ENCODE measurements around the gene OR10J1.
"Not testable (repeated sequence)": the region's sequence is repeated elsewhere in the genome, so short reads cannot be mapped to it uniquely, and the experiment has no call there.

OR10J1 gene

GRCh38 chr1:159443066-159443750, 3.7 kb downstream of the OR10J1 start:
- ChIA-PET CTCF (no interaction called here), POLR2A (no interaction called here)
- DNase-seq (ENCODE audit: extremely low spot score), result no peak
- no peak for TF ChIP-seq CTBP1 (IDR thresholded peaks at IDR 0.05; ENCODE audit: borderline replicate concordance)
- TF ChIP-seq FOXM1 (IDR thresholded peaks at IDR 0.05; ENCODE audit: borderline replicate concordance), result no peak
- TF ChIP-seq ZNF384 (IDR thresholded peaks at IDR 0.05), result no peak
- TF ChIP-seq NFRKB (IDR thresholded peaks at IDR 0.05), result no peak
- TF ChIP-seq HDGF (IDR thresholded peaks at IDR 0.05; ENCODE audit: borderline replicate concordance), result no peak
- TF ChIP-seq, protein P1, sequence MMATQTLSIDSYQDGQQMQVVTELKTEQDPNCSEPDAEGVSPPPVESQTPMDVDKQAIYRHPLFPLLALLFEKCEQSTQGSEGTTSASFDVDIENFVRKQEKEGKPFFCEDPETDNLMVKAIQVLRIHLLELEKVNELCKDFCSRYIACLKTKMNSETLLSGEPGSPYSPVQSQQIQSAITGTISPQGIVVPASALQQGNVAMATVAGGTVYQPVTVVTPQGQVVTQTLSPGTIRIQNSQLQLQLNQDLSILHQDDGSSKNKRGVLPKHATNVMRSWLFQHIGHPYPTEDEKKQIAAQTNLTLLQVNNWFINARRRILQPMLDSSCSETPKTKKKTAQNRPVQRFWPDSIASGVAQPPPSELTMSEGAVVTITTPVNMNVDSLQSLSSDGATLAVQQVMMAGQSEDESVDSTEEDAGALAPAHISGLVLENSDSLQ (IDR thresholded peaks at IDR 0.05), result no peak
- no peak for TF ChIP-seq FOXA1 (IDR thresholded peaks at IDR 0.05)
- no peak for TF ChIP-seq SP1 (IDR thresholded peaks at IDR 0.05)
- TF ChIP-seq SUZ12 (IDR thresholded peaks at IDR 0.05), result no peak
- TF ChIP-seq L3MBTL2 (conservative IDR thresholded peaks at IDR 0.05), result no peak
- TF ChIP-seq FOXK2 (IDR thresholded peaks at IDR 0.05), result no peak

- ChIA-PET POLR2A (no interaction called here), CTCF (no interaction called here)
- DNase-seq (ENCODE audit: extremely low spot score), result no peak
- TF ChIP-seq ARNT (IDR thresholded peaks at IDR 0.05), result no peak
- no peak for TF ChIP-seq HDGF (IDR thresholded peaks at IDR 0.05; ENCODE audit: borderline replicate concordance)
Observed at GRCh38 chr1:159444511-159444910, 5.0 kb downstream of the OR10J1 start.

- no peak for TF ChIP-seq TARDBP (IDR thresholded peaks at IDR 0.05)
- no peak for TF ChIP-seq BHLHE40 (IDR thresholded peaks at IDR 0.05; ENCODE audit: borderline replicate concordance)
- no peak for TF ChIP-seq CTBP1 (IDR thresholded peaks at IDR 0.05; ENCODE audit: borderline replicate concordance)
- TF ChIP-seq, protein P1 (IDR thresholded peaks at IDR 0.05), result no peak
- TF ChIP-seq ELF4 (IDR thresholded peaks at IDR 0.05), result no peak
- TF ChIP-seq SUZ12 (IDR thresholded peaks at IDR 0.05), result no peak
- TF ChIP-seq L3MBTL2 (conservative IDR thresholded peaks at IDR 0.05), result no peak
- no peak for TF ChIP-seq NFRKB (IDR thresholded peaks at IDR 0.05)
- TF ChIP-seq FOXK2 (IDR thresholded peaks at IDR 0.05), result no peak
- TF ChIP-seq SP1 (IDR thresholded peaks at IDR 0.05), result no peak
- TF ChIP-seq ARNT (IDR thresholded peaks at IDR 0.05), result no peak
- no peak for TF ChIP-seq FOXA1 (IDR thresholded peaks at IDR 0.05)
- no peak for TF ChIP-seq HDGF (IDR thresholded peaks at IDR 0.05; ENCODE audit: borderline replicate concordance)
- no peak for TF ChIP-seq LEF1 (IDR thresholded peaks at IDR 0.05; ENCODE audit: borderline replicate concordance)
- ChIA-PET CTCF (no interaction called here), POLR2A (no interaction called here)
- DNase-seq (ENCODE audit: extremely low spot score), result no peak
Observed at GRCh38 chr1:159448181-159448580, 8.7 kb downstream of the OR10J1 start.

DNA sequence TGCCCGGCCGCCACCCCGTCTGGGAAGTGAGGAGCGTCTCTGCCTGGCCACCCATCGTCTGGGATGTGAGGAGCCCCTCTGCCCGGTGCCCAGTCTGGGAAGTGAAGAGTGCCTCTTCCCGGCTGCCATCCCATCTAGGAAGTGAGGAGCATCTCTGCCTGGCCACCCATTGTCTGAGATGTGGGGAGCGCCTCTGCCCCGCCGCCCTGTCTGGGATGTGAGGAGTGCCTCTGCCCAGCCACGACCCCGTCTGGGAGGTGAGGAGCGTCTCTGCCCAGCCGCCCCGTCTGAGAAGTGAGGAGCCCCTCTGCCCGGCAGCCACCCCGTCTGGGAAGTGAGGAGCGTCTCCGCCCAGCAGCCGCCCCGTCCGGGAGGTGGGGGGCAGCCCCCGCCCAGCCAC, 10.1 kb downstream of the OR10J1 start:
- DNase-seq (ENCODE audit: extremely low spot score); CTCF ChIA-PET; POLR2A ChIA-PET: not testable (repeated sequence)

GRCh38 chr1:159459551-159459950, 20.0 kb downstream of the OR10J1 start:
- no peak for DNase-seq (ENCODE audit: extremely low spot score)
- ChIA-PET POLR2A (no interaction called here), CTCF (no interaction called here)
- TF ChIP-seq FOXK2 (IDR thresholded peaks at IDR 0.05), result no peak
- no peak for TF ChIP-seq ARNT (IDR thresholded peaks at IDR 0.05)
- TF ChIP-seq FOXM1 (IDR thresholded peaks at IDR 0.05; ENCODE audit: borderline replicate concordance), result no peak
- no peak for TF ChIP-seq HDGF (IDR thresholded peaks at IDR 0.05; ENCODE audit: borderline replicate concordance)
- TF ChIP-seq LEF1 (IDR thresholded peaks at IDR 0.05; ENCODE audit: borderline replicate concordance), result no peak
- no peak for TF ChIP-seq SUZ12 (IDR thresholded peaks at IDR 0.05)
- TF ChIP-seq CTBP1 (IDR thresholded peaks at IDR 0.05; ENCODE audit: borderline replicate concordance), result no peak
- no peak for TF ChIP-seq NFRKB (IDR thresholded peaks at IDR 0.05)
- no peak for TF ChIP-seq L3MBTL2 (conservative IDR thresholded peaks at IDR 0.05)
- no peak for TF ChIP-seq ZNF384 (IDR thresholded peaks at IDR 0.05)
- no peak for TF ChIP-seq SP1 (IDR thresholded peaks at IDR 0.05)
- TF ChIP-seq FOXA1 (IDR thresholded peaks at IDR 0.05), result no peak
- TF ChIP-seq TARDBP (IDR thresholded peaks at IDR 0.05), result no peak
- TF ChIP-seq, protein P1 (IDR thresholded peaks at IDR 0.05), result no peak

DNA sequence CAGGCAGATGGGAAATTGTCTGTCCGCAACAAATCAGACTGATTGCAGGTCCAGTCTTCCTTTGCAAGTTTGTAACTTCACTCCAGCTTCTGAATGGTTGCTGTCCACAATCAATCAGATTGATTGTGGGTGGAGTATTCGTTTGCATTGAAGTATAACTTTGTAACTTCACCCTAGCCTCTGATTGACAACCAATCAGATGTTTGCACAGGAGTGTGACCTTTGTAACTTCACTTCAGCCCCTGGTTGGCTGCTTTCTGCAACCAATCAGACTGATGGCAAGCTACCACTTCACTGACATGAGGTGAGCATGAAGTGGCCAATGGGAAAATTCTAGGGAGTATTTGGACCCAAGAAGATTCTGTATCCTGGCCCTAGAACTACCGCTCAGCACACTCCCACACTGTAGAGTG, 25.7 kb downstream of the OR10J1 start:
- TF ChIP-seq, protein P1 (IDR thresholded peaks at IDR 0.05), result no peak
- TF ChIP-seq FOXA1 (IDR thresholded peaks at IDR 0.05) (no peak), FOXK2 (IDR thresholded peaks at IDR 0.05) (no peak), NFRKB (IDR thresholded peaks at IDR 0.05) (no peak), CTBP1 (IDR thresholded peaks at IDR 0.05; ENCODE audit: borderline replicate concordance) (no peak), ZNF384 (IDR thresholded peaks at IDR 0.05) (no peak), FOXM1 (IDR thresholded peaks at IDR 0.05; ENCODE audit: borderline replicate concordance) (no peak), ELF4 (IDR thresholded peaks at IDR 0.05) (no peak), LEF1 (IDR thresholded peaks at IDR 0.05; ENCODE audit: borderline replicate concordance) (no peak), TARDBP (IDR thresholded peaks at IDR 0.05) (no peak), SUZ12 (IDR thresholded peaks at IDR 0.05) (no peak), BHLHE40 (IDR thresholded peaks at IDR 0.05; ENCODE audit: borderline replicate concordance) (no peak), ARNT (IDR thresholded peaks at IDR 0.05) (no peak), SP1 (IDR thresholded peaks at IDR 0.05) (no peak), HDGF (IDR thresholded peaks at IDR 0.05; ENCODE audit: borderline replicate concordance) (no peak), L3MBTL2 (conservative IDR thresholded peaks at IDR 0.05) (no peak)
- CTCF ChIA-PET, result no interaction called here
- no peak for DNase-seq (ENCODE audit: extremely low spot score)
- POLR2A ChIA-PET, result no interaction called here

All from HEK293T (cell line).